OCI-M2 (cell line): ENCODE measurements around the gene C9orf40.

ENCODE experiments used
- DNase-seq: peaks from one replicate; lab custom pipeline; 2025; ENCODE audit not compliant: unreplicated experiment; lab: John Stamatoyannopoulos, UW

C9orf40 gene

GRCh38 chr9:74952201-74953151, at the start of gene C9orf40:
C9orf40 (minus strand) TSS chr9:74952912; CDS start chr9:74952611, 301 bp downstream.
- DNase-seq, result peak; percentile 47

- peak; percentile 9 for DNase-seq
Measured at GRCh38 chr9:75001719-75002421, 49.2 kb upstream of the C9orf40 start.

- no peak for DNase-seq
Measured at GRCh38 chr9:75000835-75001234, 48.1 kb upstream of the C9orf40 start.

GRCh38 chr9:74985041-74985440, 32.3 kb upstream of the C9orf40 start:
- no peak for DNase-seq

GRCh38 chr9:74983709-74984108, 31.0 kb upstream of the C9orf40 start:
- no peak for DNase-seq

- no peak for DNase-seq
Measured at GRCh38 chr9:74979844-74980243, 27.1 kb upstream of the C9orf40 start.

- no peak for DNase-seq
Measured at GRCh38 chr9:74977287-74977686, 24.6 kb upstream of the C9orf40 start.

GRCh38 chr9:74975538-74975937, 22.8 kb upstream of the C9orf40 start:
- no peak for DNase-seq

GRCh38 chr9:74974558-74974957, 21.8 kb upstream of the C9orf40 start:
- no peak for DNase-seq

- no peak for DNase-seq
Measured at GRCh38 chr9:74973714-74974113, 21.0 kb upstream of the C9orf40 start.

- no peak for DNase-seq
Measured at GRCh38 chr9:74963056-74963455, 10.3 kb upstream of the C9orf40 start.

- no peak for DNase-seq
Measured at GRCh38 chr9:74961496-74961895, 8.8 kb upstream of the C9orf40 start.

- DNase-seq, result no peak
Measured at GRCh38 chr9:74960561-74960960, 7.8 kb upstream of the C9orf40 start.

GRCh38 chr9:74958587-74958986, 5.9 kb upstream of the C9orf40 start:
- no peak for DNase-seq

GRCh38 chr9:74953235-74953751, 581 bp upstream of the C9orf40 start:
- no peak for DNase-seq

GRCh38 chr9:74951725-74952151, 974 bp downstream of the C9orf40 start:
- DNase-seq, result no peak

GRCh38 chr9:74951107-74951720, 1.5 kb downstream of the C9orf40 start:
- no peak for DNase-seq

- DNase-seq, result no peak
Measured at GRCh38 chr9:74949859-74950855, 2.6 kb downstream of the C9orf40 start.

GRCh38 chr9:74948937-74949336, 3.8 kb downstream of the C9orf40 start:
- DNase-seq, result no peak

GRCh38 chr9:74946686-74947085, 6.0 kb downstream of the C9orf40 start:
- DNase-seq, result no peak
